HG03280 (cell line): Measurements from ENCODE around the gene GNG7.

Experiments used
- ATAC-seq: cut with Tn5 transposase; IDR thresholded peaks from one replicate; pipeline ENCODE4 v1.9.1; 2021; ENCODE audit warnings: mild to moderate bottlenecking, moderate library complexity; ENCODE audit not compliant: unreplicated experiment

The GNG7 gene

DNA sequence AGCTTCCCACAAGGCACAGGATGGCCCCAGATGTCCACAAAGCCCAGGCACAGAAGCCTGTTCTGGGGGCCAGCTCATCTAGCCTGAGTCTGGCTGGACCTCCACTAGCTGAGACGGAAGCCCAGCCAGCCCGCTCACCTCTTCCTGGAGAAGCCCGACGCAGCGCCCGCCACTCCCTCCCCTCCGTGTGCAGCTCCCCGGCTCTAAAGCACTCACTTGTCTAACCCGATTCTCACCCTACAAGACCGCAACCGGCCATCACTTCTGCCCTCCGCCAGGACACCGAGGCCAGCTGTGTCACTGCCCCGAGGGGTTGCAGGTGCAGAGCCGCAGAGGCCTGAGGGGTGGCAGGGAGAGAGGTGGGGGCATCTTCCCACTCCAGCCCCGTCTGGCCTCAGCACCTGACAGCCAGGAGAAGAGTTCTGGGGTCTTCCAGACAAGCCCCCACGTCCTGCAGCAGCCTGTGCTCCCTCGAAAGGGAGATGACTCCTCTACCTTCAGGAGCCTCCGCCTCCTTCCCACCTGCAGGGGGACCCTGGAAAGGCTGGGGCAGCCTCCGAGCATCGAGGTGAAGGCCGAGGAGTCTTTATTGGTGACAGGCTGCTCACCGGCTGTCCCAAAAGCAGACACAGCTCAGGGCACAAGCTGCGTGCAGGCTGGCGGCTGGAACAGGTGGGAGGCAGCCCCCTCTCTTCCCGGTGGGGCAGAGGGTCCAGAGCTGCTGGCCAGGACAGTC, 24.6 kb upstream of the GNG7 start:
- no peak for ATAC-seq

DNA sequence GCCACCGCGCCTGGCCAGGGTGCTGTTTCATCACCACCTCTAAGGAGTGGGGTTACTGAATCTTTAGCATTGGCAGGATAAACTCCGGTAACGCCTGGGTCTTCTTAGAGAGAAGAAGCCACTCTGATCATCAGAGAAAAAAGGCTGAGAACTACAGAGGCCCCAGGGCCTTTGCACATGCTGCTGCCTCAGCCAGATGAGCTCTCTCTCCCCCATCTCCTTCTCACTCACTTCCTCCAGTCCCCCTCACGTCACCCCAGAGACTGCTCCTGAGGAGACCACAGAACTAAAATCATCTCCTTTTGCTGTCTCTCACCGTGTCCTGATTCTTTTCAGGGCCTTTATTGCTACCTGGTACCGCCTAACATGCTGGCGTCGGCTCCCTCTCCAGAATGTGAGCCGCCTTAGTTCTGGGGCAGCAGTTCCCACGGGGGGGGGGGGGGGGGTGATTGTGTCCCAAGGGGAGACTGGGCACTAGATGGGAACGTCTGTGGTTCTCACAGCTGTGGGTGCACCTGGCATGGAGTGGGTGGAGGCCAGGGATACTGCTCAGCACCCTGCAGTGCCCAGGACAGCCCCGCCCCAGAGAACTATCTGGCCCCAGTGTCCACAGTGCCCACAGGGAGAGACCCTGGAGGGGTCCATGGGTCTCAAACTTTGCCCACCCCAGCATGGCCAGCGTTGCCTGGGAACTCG, 23.8 kb upstream of the GNG7 start:
- ATAC-seq, result no peak

DNA sequence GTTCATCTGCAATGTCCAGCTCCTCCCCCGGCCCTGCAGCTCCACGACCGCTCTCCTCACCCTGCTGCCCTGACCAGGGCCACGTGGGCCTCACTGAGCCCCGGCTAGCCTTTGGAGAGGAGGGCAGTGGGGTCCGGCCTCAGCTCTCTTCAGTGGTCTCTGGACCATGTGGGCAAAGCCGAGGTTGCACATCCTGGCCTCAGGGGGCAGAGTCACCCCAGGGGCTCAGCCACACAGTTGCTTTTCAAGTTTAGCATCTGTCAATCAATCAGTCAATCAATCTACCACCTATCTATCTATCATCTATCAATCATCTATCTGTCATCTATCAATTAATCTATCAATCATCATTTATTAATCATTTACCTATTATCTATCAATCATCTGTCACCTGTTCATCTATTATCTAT, 21.7 kb upstream of the GNG7 start:
- ATAC-seq, result no peak

DNA sequence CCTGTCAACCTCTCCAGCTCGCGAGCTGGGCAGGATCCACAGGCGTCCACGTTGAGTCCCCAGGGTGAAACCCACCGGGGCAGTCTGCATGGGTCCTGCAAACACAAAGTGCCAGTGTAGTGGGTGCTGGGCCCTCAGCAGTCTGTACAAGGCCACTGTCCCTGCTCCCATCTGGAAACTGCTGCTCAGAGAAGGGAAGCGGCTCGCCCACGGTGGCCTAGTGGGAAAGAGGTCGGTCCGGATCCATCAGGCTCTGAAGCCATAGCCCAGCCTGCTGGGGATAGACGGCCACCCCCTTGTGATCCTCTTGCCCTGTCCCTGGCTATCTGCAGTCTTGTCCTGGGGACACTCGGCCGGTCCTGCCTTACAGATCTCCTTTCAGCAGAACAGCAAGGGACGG, 21.3 kb upstream of the GNG7 start:
- ATAC-seq, result no peak

DNA sequence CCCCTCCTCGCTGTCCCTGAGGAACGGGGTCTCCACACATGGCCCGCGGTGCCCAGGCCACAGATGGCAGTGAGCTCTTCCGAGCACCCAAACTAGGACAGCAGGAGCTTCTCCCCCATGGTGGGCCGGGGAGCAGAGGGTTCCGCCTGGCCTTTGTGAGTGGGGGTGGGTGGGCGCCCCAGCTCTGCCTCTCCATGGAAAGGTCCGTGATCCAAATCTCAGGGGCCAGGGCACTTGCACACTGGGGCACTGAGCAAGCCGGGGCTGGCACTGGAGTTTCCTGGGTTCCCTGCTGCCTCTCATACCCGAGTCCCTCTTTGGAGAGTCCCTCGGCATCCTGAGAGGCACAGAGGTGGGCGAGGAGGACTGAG, 20.8 kb upstream of the GNG7 start:
- no peak for ATAC-seq

DNA sequence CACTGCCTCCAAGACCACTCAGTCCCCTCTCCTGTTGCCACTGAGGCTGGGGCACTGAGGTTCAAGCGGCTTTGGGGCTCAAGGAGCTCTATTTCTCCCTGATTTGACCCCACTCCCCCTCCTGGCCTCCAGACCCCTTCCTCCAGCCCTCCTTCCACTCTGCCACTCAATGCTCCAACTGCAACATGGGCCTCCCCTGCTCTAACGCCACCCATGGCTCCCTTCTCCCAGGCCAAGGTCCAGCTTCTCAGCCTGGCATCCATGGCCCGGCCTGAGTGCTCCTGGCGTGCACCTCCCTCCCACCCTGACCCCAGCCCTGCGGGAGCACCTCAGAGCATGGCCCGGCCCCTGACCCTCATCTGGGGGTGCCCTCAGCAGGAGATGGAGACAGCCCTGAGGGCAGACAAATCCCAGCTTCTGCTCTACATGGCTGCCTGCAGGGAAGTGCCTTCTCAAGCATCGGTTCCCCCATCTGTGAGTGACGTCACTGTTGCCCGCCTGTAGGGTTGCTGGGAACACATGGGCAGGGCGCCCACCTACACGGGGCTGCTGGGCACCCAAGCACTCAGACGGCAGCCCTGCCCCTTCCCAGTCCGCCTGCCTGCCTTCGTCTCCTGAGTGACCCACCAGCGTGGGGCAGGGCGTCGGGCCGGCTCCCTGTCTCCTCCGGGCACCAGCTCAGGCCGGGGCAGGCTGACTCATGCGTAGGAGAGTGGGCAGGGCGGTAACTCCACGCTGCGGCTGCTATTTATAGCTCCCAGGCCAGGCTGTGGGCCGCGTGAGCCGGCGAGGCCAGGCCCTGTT, 20.2 kb upstream of the GNG7 start:
- ATAC-seq, result no peak

DNA sequence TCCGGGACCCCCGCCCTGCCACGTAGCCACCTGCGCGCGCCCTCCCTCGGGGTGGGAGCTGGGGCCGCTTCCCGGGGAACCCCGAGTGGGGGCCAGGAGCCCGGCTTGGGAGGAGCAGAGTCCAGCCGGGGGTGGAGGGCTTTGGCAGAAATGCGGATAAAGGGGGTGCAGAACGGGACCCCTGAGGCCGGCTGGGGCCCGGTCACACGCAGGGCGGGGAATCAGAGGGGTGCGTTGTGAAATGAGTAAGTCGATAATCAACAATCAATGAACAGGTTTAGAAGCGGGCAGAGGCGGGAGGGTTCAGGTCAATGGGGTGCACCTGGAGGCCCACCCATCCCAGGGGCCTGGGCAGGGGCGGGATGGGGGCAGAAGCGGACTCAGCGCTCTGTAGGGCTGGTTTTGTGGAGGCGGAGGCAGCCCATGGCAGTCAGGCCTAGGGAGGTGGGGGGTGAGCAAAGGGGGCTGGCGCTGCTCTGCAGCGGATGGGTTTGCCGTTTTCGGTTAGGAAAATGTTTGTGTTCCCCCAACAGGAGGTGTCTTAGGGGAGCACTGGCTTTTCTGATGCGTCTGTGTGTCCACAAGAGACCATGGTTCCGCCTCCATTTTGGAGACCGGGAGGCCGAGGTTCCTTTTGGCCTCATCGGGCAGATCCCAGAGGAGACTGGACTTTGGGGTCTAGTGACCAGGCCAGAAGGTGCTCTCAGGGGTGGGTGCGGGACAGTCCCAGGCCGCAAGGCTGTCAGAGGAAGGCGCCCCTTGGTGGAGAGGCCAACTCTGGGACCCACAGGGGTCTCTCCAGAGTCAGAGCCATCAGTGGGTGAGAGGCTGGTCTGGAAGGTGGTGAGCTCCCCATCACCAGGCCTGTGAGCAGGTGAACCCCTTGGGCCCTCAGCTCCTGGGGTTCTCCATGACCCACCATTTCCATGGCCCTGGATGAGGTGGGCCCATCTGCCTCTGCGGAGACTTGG, 19.4 kb upstream of the GNG7 start:
- ATAC-seq, result no peak

DNA sequence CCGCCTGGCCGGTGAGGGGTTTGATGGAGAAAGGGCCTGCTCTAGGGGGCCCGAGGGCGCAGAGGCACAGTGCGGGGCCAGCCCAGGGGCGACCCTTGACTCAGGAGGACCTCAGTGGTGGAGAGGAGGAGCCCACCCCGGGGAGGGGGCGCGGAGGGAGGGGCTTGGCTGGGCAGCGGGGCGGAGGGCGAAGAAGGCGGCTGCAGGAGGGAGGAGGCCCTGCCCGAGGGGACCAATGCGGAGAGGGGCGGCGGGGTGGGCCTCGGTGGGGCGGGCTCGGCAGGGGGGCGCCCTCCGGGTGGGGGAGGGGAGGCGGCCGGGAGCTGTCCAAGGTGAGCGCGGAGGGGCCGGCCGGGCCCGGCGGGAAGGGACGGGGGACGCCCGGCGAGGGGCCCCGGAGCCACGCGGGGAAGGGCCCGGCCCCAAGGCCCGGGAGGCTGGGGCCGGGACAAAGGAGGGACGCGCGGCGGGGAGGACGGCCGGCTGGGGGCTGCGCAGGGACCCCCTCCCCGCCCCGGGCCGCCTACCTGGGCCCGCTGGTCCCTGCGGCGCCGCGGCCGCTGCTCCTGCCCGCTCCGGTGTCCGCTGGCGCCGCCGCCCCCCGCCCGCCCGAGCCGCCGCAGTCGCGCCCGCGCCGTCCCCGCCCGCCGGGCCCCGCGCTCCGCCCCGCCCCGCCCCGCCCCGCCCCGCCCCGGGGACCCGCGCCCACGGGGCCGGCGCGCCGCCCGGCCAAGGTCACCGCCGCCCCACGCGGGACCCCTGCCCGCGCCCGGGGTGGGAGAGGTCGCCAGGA, 18.5 kb upstream of the GNG7 start, which contains the start of gene DIRAS1:
TSS of gene DIRAS1 (minus strand) at position 596 of the 793 bp plus-strand sequence. CDS start 3,566 bp downstream, outside the sequence.
- no peak for ATAC-seq

DNA sequence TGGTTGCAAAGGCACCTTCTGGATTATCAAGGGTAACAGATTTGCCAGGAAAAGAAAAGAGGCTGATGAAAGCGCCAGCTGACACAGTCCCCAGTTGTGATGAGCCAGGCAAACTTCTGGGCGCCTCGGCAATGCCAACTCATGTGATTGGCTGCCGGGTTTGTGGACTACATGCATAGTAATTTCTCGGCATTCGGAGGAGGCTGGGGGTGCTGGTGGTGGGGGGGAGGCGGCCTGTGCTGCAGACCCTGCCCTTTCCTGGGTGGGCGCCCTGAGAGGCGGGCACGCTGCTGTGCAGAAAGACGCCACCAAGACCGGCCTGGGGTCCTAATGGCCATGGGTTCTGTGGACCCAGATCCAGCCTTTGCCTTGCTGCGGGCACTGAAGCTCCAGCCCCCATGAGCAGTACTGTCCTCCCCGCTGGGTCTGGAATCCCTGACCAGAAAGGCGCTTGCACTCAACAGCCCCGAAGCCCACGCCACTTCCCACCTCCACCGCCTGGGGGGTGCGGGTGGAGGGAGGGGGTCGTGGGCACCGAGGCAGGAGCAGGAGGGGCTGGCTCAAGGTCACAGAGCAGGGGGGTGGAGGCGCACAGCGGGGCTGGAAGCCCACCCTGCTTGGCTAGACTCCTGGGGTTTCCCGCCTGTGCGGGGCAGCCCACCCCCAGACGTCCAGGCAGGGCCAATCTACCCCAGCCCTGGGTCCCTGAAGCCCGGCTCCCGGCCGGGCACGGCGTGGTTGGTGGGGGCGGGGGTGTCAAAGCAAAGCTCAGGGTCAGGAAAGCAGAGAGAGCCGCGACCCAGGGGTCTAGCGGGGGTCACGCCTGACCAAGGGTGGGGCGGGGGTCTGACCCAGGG, 17.7 kb upstream of the GNG7 start:
- no peak for ATAC-seq

DNA sequence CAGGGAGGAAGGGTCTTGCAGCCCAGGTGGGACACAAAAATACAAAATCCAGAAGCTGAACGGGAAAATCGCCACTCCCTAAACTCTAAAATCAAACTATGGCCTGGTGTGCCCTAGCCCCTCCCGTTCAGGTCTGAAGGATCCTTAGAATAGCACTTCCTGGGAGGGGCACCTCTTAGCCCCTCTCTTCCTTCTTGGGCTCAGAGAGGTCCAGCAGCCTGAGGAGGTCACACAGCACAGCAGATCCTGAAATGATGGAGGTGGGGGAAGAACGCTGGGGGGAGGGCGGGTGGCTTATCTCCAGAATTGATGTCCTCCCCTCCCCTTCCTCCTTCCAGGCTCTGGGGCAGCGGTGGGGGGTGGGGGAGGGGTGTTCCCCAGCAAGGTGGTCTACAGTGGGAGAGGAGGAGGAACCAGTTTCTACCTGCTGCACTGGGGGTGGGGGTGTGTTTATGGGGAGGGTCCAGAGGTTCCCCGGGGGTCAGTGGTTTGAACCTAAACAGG, 16.8 kb upstream of the GNG7 start:
- ATAC-seq, result no peak

DNA sequence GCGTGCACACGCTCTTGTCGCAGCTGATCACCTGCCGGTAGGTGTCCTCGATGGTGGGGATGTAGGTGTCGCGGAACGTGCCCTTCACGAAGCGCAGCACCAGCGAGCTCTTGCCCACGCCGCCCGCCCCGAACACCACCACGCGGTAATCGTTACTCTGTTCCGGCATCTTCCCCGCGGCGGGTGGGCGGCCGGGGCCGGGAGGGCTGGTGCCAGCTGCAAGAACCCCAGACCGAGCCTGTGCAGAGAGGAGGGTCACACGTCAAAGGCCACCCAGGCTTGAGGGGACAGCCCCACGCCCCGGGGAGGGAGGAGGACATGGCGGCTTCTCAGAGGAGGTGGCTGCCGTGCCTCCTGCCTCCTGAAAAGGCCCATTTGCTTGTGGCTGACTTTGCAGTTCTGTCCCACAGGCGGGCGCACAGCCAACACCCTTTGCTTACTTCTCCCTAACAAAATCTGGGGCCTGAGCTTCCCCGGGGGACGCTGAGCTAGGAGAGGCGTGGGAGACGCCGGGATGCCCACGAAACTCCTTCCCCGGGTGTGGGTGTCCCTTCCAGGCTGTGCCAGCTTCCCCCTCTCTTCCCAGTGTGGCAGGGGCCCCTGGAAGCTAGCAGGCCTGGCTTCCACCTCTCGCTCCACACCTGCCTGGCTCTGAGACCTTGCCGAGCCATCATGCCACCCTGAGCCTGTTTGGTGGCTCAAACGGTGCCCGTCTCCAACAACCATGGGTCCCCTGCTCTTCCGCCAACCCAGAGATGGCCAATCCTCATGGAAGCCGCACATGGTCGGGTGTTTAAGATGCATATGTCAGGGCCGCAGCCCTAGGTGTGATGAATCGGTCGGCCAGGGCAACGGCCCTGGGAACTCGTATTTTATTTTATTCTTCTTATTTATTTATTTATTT, 15.4 kb upstream of the GNG7 start:
- no peak for ATAC-seq

DNA sequence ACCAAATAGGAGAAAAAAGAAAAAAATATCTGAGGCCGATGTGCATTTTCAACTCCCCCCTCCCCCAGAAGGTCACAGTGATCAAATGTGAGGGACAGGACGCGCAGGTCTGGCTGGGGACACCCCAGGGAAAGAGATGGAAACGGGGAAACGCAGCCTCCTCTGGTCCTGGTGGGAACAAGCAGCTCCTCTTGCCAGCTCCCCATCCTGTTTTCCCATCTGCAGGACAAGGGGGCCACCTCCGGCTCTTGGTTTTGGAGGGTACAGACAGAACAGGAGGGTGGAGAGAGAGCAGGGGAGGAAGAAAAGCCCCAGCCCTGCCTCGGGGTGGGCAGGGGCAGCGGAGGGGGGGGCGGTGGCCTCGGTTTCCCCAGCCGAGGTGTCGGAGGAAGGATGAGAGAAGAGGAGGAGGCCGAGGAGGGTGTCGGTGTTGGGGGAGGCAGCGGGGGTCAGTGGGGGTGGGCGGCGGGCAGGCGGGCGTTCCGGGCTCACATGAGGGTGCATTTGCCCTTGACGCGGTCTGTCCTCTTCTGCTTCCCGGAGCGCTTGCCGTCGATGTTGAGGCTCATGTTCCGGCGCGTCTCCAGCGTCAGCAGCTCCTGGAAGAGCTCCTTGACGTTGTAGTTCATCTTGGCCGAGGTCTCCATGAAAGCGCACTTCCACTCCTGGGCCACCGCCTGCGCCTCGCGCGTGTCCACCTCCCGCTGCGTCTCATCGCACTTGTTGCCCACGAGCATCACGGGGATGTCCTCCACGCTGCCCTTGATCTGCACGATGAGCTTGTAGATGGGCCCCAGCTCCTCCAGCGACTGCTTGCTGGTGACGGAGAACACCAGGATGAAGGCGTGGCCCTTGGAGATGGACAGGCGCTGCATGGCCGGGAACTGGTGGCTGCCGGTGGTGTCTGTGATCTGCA, 14.5 kb upstream of the GNG7 start:
- no peak for ATAC-seq

DNA sequence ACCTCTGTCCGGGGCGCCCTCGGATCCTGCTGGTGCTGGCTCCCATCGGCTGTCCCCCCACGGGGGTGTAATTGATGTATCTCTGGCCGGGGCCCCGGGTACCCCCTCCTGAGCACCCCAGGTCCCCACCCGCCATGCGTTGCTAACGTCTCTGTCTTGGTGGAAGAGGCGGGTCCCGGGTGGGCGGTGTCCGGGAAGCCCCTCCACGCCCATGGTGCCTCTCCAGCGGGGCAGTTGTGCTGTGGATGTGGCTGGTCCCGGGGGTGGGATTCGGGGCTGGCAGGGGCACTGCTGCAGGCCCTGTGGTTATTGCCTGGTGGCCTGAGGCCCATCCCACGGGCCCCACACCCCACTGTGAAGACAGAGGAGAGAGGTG, 13.8 kb upstream of the GNG7 start:
- ATAC-seq, result no peak

DNA sequence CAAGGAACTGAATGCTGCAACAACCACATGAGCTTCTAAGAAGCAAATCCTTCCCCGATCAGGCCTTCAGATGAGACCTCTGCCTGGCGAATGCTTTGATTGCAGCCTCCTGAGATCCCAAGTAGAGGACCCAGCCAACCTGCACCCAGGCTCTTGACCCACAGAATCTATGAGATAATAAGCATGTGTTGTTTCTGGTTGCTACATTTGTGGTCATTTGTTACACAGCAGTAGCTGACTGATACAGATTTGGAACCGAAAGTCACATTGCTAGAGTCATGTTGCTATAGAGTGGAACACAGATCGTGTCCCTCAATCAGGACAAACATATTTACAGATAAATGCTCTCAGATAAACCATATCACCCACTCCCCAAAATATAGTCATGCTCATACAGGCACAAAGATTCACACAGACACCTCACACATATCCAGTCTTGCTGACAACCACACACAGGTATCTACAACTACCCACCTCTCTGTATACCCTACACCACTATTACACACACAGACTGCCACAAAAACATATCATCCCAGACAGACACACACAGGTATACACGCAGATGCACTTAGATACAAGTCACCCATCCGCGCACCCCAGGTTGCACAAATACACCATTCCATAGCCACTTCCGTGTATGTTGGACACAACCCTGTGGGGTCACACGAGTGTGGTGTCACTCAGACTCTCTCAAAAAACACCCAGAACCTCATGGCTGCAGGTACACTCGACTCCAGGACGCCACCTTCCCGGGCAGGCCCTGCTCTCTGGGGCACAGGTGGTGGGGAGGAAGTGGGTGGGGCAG, 13.2 kb upstream of the GNG7 start:
- ATAC-seq, result no peak

DNA sequence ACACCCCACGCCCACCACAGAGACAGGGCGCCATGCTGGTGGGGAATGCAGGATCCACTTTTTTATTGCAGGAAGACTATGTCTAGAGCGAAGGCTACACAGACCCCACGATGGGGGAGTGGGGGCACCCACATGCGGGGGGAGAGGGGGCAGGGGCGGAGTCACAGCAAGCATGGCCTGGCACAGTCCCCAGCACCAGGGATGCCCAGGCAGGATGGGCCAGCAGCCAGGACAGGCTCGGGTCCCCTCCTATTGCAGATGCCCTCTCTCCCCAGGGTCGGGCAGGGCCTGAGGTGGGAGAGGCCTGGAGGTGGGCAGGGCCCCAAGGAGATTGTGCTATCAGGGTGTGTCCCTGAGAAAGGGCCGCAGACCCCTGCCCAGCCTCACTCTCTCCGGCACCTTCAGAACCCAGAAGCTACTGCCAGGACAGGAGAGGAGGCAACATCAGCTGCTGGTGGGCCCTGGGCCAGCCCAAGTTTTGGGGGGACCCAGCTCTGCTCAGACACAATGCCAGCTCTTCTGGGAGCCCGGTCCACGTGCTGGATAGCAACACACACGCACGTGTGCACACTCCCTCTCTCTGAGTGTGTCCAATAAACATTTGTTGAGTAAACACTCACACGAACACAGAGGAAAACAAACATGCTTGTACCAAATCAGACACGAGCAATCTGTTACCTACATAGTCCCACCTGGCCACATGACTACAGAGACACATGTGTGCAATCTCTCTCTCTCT, 12.2 kb upstream of the GNG7 start:
- no peak for ATAC-seq
